A673 (cell line): ENCODE measurements around the gene SKI.

Experiments used
- EZH2 ChIP-seq: fragments of 200-600 bp; sonication (generic); IDR thresholded peaks from 2 replicates; pipeline ENCODE4 v1.6.1; 2017; ENCODE audit warnings: borderline replicate concordance, low read depth, mild to moderate bottlenecking, mixed read lengths, antibody characterized with exemption, low read length; ENCODE audit not compliant: poor library complexity, severe bottlenecking
- TF ChIP-seq, protein P1 (sequence below): fragments of 300-800, 200-600 bp; sonication (generic); conservative IDR thresholded peaks from 2 replicates; pipeline ENCODE4 v1.5.1; 2017; ENCODE audit warnings: low read depth, mild to moderate bottlenecking, antibody characterized with exemption, low read length, moderate library complexity, mixed read lengths

DNA sequence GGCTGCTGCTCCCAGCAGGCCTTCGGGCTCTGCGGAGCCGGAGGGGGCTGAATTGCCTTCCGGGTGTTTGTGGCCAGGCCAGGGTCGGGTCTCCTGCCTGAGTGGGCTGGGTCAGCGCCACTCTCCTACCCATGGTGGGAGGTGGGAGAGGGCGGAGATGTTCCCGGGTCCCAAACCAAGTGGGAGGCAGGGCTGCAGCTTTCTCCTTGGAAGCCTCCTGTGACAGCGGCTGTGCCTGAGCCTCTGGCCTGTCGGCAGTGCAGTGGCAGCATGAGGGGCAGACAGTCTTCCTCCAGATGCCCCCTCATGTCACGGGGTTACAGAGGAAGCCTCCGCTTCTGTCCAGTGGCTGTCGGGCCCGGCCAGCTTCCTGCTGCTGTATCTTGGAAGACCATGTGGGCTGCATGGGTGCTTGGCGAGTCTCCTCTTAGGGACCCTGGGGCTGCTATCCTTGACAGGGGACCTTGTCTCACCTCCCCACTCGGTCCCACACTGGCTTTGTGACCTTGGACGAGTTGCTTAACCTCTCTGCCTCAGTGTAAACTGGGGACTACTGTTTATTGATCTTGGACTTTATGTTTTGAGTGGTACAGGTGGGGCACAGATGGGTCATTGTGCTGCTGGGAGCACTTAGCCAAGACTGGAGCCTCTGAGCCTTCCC lies 4.3 kb downstream of the SKI start:
- TF ChIP-seq, protein P1, sequence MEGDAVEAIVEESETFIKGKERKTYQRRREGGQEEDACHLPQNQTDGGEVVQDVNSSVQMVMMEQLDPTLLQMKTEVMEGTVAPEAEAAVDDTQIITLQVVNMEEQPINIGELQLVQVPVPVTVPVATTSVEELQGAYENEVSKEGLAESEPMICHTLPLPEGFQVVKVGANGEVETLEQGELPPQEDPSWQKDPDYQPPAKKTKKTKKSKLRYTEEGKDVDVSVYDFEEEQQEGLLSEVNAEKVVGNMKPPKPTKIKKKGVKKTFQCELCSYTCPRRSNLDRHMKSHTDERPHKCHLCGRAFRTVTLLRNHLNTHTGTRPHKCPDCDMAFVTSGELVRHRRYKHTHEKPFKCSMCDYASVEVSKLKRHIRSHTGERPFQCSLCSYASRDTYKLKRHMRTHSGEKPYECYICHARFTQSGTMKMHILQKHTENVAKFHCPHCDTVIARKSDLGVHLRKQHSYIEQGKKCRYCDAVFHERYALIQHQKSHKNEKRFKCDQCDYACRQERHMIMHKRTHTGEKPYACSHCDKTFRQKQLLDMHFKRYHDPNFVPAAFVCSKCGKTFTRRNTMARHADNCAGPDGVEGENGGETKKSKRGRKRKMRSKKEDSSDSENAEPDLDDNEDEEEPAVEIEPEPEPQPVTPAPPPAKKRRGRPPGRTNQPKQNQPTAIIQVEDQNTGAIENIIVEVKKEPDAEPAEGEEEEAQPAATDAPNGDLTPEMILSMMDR: no peak
- no peak for TF ChIP-seq EZH2
